Small intestine (tissue), 4 donors: Measurements from ENCODE around the gene SULT1C3. TPM values are rescaled to one million over a fixed set of nuclear protein-coding genes. Genes with fewer than 3 reads are reported as not detected.

ENCODE experiments used
- polyA plus RNA-seq, 4 donors: library from polyadenylated mRNA; stranded (reverse) in 3 of 4; unstranded in 1 of 4; fragments of 200-250 nt in 3 of 4; fragments of 120-200 nt in 1 of 4; gene quantifications; one replicate each; pipeline versions ENCODE4 v1.2.1 to v1.2.3, GENCODE V29; 2013
- donor health status: healthy with polysubstance abuse.
- donor health status: Bipolar disorder and iron deficiency.
- donor health status: healthy.

SULT1C3 gene
- polyA plus RNA-seq, 4 donors: 2.3 to 5.1 TPM; not detected in 2

Other genes starting within 250 kb of the SULT1C3 start
- 100 to 1,000 TPM in 1 of 4 donors, 1 to 10 TPM in 2, not detected in 1; 2.7 to 252 (median 4.9) TPM for gene SULT1C2, start 48.9 kb downstream of the SULT1C3 start, polyA plus RNA-seq
- 10 to 100 TPM in 1 of 4 donors, 1 to 10 TPM in 2, not detected in 1; 1.1 to 13.3 (median 2.4) TPM for gene SULT1C4, start 138.0 kb downstream of the SULT1C3 start, polyA plus RNA-seq
- gene GCC2, start 209.2 kb downstream of the SULT1C3 start, polyA plus RNA-seq: 100 to 1,000 TPM in 1 of 4 donors, 10 to 100 TPM in 3; 14.0 to 110 (median 15.1) TPM